ENCODE results near the gene SKAP1. TPM values are rescaled to one million over a fixed set of nuclear protein-coding genes. Genes with fewer than 3 reads are reported as not detected.
A peak's percentile ranks its signal among the peaks of the same experiment; 100 is the strongest.
"Not testable (repeated sequence)": the region's sequence is repeated elsewhere in the genome, so short reads cannot be mapped to it uniquely, and the experiment has no call there.

The SKAP1 gene
- polyA plus RNA-seq, 6 donors from 2014 or later, result 79.3 to 166 (median 140) TPM

- H3K4me3 Mint-ChIP-seq, result no peak overlapping the region
- DNase-seq, result no peak
- peak overlapping the region in 3 of 6 donors; percentile 6 to 41 (median 29) for H3K27ac Mint-ChIP-seq
- no peak for ATAC-seq (ENCODE audit: low read depth in 2 of 2)
- H3K27me3 Mint-ChIP-seq, result peaks cover 0 to 19% (median 0%) of the 10 kb centered on the region in 3 donors
- no peaks in the 10 kb centered on the region for H3K9me3 Mint-ChIP-seq
- peaks cover 2 to 16% (median 15%) of the 10 kb centered on the region in 3 donors for H3K4me1 Mint-ChIP-seq
- H3K36me3 Mint-ChIP-seq, result peaks cover 0 to 19% of the 10 kb centered on the region in 2 donors
These were observed 231.0 kb downstream of the SKAP1 start for GRCh38 chr17:48198950-48199541.

- no peak for DNase-seq
- H3K4me1 Mint-ChIP-seq, result peaks cover 2 to 16% (median 15%) of the 10 kb centered on the region in 3 donors
- no peak overlapping the region for H3K4me3 Mint-ChIP-seq
- no peak overlapping the region for H3K27ac Mint-ChIP-seq
- peaks cover 0 to 19% of the 10 kb centered on the region in 2 donors for H3K36me3 Mint-ChIP-seq
- no peak for ATAC-seq (ENCODE audit: low read depth in 2 of 2)
- no peaks in the 10 kb centered on the region for H3K9me3 Mint-ChIP-seq
- peaks cover 0 to 13% (median 0%) of the 10 kb centered on the region in 3 donors for H3K27me3 Mint-ChIP-seq
These were observed 234.1 kb downstream of the SKAP1 start for GRCh38 chr17:48195910-48196309.

- no peak for DNase-seq
- Mint-ChIP-seq H3K36me3 (peaks cover 0 to 19% of the 10 kb centered on the region in 2 donors), H3K27me3 (peaks cover 0 to 13% (median 0%) of the 10 kb centered on the region in 3 donors), H3K9me3 (no peaks in the 10 kb centered on the region), H3K4me1 (peaks cover 2 to 9% (median 7%) of the 10 kb centered on the region in 3 donors), H3K4me3 (no peak overlapping the region), H3K27ac (no peak overlapping the region)
- no peak for ATAC-seq (ENCODE audit: low read depth in 2 of 2)
These were observed 235.9 kb downstream of the SKAP1 start for GRCh38 chr17:48194097-48194550.

GRCh38 chr17:48192321-48192731 lies 237.7 kb downstream of the SKAP1 start:
- ATAC-seq (ENCODE audit: low read depth in 2 of 2), result no peak
- H3K9me3 Mint-ChIP-seq, result no peaks in the 10 kb centered on the region
- H3K4me3 Mint-ChIP-seq, result no peak overlapping the region
- H3K27me3 Mint-ChIP-seq, result peaks cover 0 to 13% (median 0%) of the 10 kb centered on the region in 3 donors
- H3K4me1 Mint-ChIP-seq, result peaks cover 0 to 9% (median 6%) of the 10 kb centered on the region in 3 donors
- no peak for DNase-seq
- H3K27ac Mint-ChIP-seq, result no peak overlapping the region
- peaks cover 0 to 24% of the 10 kb centered on the region in 2 donors for H3K36me3 Mint-ChIP-seq

- Mint-ChIP-seq H3K27ac (no peak overlapping the region), H3K4me1 (peaks cover 0 to 9% (median 6%) of the 10 kb centered on the region in 3 donors), H3K36me3 (peaks cover 0 to 29% of the 10 kb centered on the region in 2 donors), H3K4me3 (no peak overlapping the region), H3K27me3 (peaks cover 0 to 8% (median 0%) of the 10 kb centered on the region in 3 donors), H3K9me3 (no peaks in the 10 kb centered on the region)
- DNase-seq, result no peak
- no peak for ATAC-seq (ENCODE audit: low read depth in 2 of 2)
These were observed 238.7 kb downstream of the SKAP1 start for GRCh38 chr17:48191362-48191761.

GRCh38 chr17:48190871-48191270 lies 239.1 kb downstream of the SKAP1 start:
- peaks cover 3 to 33% of the 10 kb centered on the region in 2 donors for H3K36me3 Mint-ChIP-seq
- H3K27ac Mint-ChIP-seq, result peak overlapping the region in 1 of 6 donors; percentile 80
- no peak overlapping the region for H3K4me3 Mint-ChIP-seq
- peaks cover 0 to 7% (median 0%) of the 10 kb centered on the region in 3 donors for H3K27me3 Mint-ChIP-seq
- no peaks in the 10 kb centered on the region for H3K9me3 Mint-ChIP-seq
- ATAC-seq (ENCODE audit: low read depth in 2 of 2), result no peak
- peaks cover 0 to 9% (median 6%) of the 10 kb centered on the region in 3 donors for H3K4me1 Mint-ChIP-seq
- no peak for DNase-seq

GRCh38 chr17:48187872-48188608 lies 242.0 kb downstream of the SKAP1 start:
- H3K4me1 Mint-ChIP-seq, result no peaks in the 10 kb centered on the region
- H3K36me3 Mint-ChIP-seq, result peaks cover 21 to 37% of the 10 kb centered on the region in 2 donors
- no peaks in the 10 kb centered on the region for H3K9me3 Mint-ChIP-seq
- no peaks in the 10 kb centered on the region for H3K27me3 Mint-ChIP-seq
- no peak overlapping the region for H3K4me3 Mint-ChIP-seq
- peak overlapping the region in 1 of 6 donors; percentile 28 for H3K27ac Mint-ChIP-seq
- DNase-seq (no peak), ATAC-seq (ENCODE audit: low read depth in 2 of 2) (no peak)

GRCh38 chr17:48186317-48186716 lies 243.7 kb downstream of the SKAP1 start:
- H3K9me3 Mint-ChIP-seq; H3K27ac Mint-ChIP-seq; H3K27me3 Mint-ChIP-seq; H3K4me1 Mint-ChIP-seq; H3K4me3 Mint-ChIP-seq; DNase-seq; ATAC-seq (ENCODE audit: low read depth in 2 of 2): not testable (repeated sequence)
- H3K36me3 Mint-ChIP-seq, result peaks cover 28 to 50% of the 10 kb centered on the region in 2 donors

GRCh38 chr17:48184721-48185120 lies 245.3 kb downstream of the SKAP1 start:
- DNase-seq (no peak), ATAC-seq (ENCODE audit: low read depth in 2 of 2) (no peak)
- Mint-ChIP-seq H3K4me1 (no peaks in the 10 kb centered on the region), H3K4me3 (no peak overlapping the region), H3K27me3 (no peaks in the 10 kb centered on the region), H3K27ac (peak overlapping the region in 2 of 6 donors; percentile 4 to 42), H3K9me3 (no peaks in the 10 kb centered on the region), H3K36me3 (peaks cover 41 to 54% of the 10 kb centered on the region in 2 donors)

GRCh38 chr17:48181653-48182052 lies 248.4 kb downstream of the SKAP1 start:
- DNase-seq (no peak), ATAC-seq (ENCODE audit: low read depth in 2 of 2) (no peak)
- H3K9me3 Mint-ChIP-seq, result no peaks in the 10 kb centered on the region
- H3K4me1 Mint-ChIP-seq, result no peaks in the 10 kb centered on the region
- no peak overlapping the region for H3K27ac Mint-ChIP-seq
- H3K27me3 Mint-ChIP-seq, result no peaks in the 10 kb centered on the region
- no peak overlapping the region for H3K4me3 Mint-ChIP-seq
- H3K36me3 Mint-ChIP-seq, result peaks cover 43 to 54% of the 10 kb centered on the region in 2 donors

- H3K36me3 Mint-ChIP-seq, result peaks cover 41 to 53% of the 10 kb centered on the region in 2 donors
- H3K9me3 Mint-ChIP-seq, result no peaks in the 10 kb centered on the region
- H3K4me3 Mint-ChIP-seq, result no peak overlapping the region
- DNase-seq, result no peak
- no peaks in the 10 kb centered on the region for H3K27me3 Mint-ChIP-seq
- peak overlapping the region in 1 of 6 donors; percentile 45 for H3K27ac Mint-ChIP-seq
- ATAC-seq (ENCODE audit: low read depth in 2 of 2), result no peak
- no peaks in the 10 kb centered on the region for H3K4me1 Mint-ChIP-seq
These were observed 249.0 kb downstream of the SKAP1 start for GRCh38 chr17:48180842-48181629.

GRCh38 chr17:48179071-48179945 lies 250.7 kb downstream of the SKAP1 start:
- peak overlapping the region in 2 of 6 donors; percentile 6 to 8 for H3K27ac Mint-ChIP-seq
- H3K27me3 Mint-ChIP-seq, result no peaks in the 10 kb centered on the region
- H3K4me3 Mint-ChIP-seq, result no peak overlapping the region
- H3K9me3 Mint-ChIP-seq, result no peaks in the 10 kb centered on the region
- no peak for DNase-seq
- H3K4me1 Mint-ChIP-seq, result no peaks in the 10 kb centered on the region
- no peak for ATAC-seq (ENCODE audit: low read depth in 2 of 2)
- peaks cover 26 to 35% of the 10 kb centered on the region in 2 donors for H3K36me3 Mint-ChIP-seq
